PC-9 (cell line): ENCODE measurements around the gene SRC.

ENCODE experiments used
- EZH2 ChIP-seq: fragments of 200-600 bp; sonication (generic); IDR thresholded peaks from 2 replicates; pipeline ENCODE4 v1.8.0; 2017; ENCODE audit warnings: antibody characterized with exemption, low read depth
- TF ChIP-seq, protein P1 (sequence below): fragments of 200-600 bp; sonication (generic); conservative IDR thresholded peaks from 2 replicates; pipeline ENCODE4 v1.6.1; 2017; ENCODE audit warnings: mixed run types, antibody characterized with exemption, mild to moderate bottlenecking, moderate library complexity

GRCh38 chr20:37356961-37357371, 11.0 kb downstream of the SRC start:
- TF ChIP-seq, protein P1, sequence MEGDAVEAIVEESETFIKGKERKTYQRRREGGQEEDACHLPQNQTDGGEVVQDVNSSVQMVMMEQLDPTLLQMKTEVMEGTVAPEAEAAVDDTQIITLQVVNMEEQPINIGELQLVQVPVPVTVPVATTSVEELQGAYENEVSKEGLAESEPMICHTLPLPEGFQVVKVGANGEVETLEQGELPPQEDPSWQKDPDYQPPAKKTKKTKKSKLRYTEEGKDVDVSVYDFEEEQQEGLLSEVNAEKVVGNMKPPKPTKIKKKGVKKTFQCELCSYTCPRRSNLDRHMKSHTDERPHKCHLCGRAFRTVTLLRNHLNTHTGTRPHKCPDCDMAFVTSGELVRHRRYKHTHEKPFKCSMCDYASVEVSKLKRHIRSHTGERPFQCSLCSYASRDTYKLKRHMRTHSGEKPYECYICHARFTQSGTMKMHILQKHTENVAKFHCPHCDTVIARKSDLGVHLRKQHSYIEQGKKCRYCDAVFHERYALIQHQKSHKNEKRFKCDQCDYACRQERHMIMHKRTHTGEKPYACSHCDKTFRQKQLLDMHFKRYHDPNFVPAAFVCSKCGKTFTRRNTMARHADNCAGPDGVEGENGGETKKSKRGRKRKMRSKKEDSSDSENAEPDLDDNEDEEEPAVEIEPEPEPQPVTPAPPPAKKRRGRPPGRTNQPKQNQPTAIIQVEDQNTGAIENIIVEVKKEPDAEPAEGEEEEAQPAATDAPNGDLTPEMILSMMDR: no peak
- no peak for TF ChIP-seq EZH2
